HG03025 (cell line): Measurements from ENCODE around the gene HHAT.
"Not testable (repeated sequence)": the region's sequence is repeated elsewhere in the genome, so short reads cannot be mapped to it uniquely, and the experiment has no call there.

Source experiments
- ATAC-seq: cut with Tn5 transposase; IDR thresholded peaks from one replicate; pipeline ENCODE4 v1.9.1; 2021; ENCODE audit warnings: mild to moderate bottlenecking, moderate library complexity; ENCODE audit not compliant: unreplicated experiment, low FRiP score

HHAT gene

DNA sequence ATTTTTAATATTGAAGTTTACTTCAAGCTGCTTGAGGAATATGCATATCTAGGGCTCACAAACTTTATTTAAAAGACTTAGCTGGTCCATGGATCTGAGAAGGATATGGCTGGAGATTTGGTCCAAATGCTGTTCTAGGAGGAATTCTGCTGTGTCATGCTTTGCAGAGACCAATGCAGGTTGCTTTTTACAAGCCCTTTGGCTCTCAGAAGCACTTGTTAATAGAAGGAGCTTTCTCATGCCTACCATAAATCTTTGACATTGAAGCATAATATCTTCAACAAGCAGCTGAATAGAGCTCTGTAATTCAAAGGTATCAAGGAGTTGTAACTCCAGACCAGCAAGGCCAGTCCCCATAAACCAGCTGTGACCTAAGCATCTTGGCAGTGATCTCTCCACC, 299.1 kb downstream of the HHAT start:
- ATAC-seq, result no peak

DNA sequence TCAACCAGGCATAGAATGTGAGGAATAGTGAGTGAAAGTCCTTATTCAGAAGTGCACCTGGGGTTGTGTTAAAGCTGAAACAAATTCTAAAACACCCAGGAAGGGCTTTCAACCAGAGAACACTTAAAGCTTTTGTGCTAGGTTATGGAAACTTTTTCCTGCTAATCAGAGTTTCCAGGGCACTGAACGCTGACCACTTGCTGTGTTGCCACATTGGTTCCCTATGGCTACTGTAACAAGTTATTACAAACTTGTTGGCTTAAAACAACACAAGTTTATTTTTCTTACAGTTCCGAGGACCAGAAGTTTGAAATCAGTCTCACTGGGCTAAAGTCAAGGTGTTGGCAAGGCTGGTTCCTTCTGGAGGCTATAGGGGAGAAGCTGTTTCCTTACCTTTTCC, 300.6 kb downstream of the HHAT start:
- no peak for ATAC-seq

DNA sequence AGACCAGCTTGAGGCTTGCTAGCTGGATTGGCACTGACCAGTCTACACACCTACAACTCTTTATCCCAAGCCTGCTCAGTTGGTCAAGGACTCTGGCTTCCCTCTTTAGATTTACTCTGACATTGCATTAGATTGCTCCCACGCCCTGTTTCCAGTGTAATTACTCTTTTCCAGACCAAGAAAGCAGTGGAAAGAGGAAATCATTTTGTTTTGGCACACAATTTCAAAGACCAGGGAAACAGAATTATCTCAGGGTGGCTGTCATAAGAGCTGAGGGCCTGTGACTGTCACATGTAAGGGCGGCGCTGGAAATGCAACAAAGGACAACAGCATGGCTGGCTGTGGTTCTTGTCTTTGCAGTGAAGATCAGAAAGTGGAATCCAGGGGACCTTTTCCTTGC, 302.7 kb downstream of the HHAT start:
- no peak for ATAC-seq

DNA sequence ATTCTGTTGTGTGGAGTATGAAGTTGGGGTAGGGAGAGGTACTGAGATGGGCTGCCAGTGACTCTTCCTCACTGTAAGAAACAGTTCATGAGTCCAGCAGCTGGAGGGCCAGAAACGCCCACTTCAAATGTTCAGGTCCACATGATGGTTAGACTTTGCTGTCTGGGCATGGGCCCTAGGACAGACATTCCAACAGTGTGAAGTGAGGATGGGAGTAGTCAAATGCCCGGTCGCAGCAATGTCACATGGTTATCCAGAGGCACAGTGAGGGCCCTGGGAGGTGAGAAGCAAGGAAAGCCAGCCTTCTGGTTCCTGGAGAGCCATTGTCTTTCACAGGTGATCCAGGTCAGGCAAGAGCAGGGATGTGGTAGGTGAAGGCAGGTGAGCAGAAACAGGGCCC, 304.4 kb downstream of the HHAT start:
- ATAC-seq, result no peak

DNA sequence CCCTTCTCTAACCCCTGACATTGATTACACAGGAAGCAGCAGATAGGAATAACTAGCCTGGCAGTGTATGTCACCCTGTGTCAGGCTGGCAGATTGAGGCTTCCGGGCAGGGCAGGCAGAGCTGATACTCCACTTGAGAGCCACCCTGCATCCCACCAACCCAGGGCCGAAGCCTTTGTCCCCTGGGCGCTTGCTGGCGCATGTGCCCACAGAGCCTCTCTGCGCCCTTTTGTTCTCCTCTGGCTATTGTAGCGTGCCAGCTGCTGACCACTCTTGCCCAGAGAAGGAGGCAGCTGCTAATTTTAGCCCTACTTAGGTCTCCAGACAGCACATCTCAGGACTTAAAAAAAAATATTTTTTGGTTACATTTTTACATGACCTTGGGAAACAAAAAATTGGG, 304.9 kb downstream of the HHAT start:
- no peak for ATAC-seq

DNA sequence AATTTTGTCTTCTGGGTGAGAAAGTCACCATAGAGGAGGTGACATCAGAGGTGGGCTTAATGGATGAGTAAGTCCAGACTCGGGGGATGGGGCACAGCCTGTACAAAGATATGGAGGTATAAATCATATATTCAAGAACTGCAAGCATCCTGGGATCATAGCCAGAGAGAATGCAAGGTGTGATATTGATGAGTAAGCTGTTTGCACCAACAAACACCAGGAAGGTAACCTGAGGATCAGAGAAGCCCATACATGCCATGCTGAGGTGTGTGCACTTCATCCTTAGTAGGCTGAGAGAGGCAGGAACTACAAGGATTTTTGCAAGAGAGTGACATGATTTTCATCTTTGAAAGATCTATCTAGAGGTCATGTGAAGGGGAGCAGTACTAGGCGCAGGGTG, 306.4 kb downstream of the HHAT start:
- no peak for ATAC-seq

DNA sequence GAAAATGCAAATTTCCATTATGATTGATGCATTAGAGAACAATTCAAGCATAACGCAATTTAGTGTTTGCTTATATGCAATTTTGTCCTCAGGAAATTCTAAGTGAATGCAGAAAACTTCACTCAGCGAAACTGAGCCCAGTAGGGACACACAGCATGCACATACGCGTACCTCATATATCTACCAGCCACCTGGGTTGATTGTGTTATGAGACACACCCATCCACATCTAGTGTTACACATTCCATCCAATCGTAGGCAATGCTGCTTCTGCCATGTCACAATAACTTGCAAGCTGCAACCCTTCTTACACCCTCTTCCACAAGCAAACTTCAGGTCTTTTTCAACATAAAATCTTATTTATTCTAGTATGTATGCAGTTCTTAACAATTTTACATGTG, 312.9 kb downstream of the HHAT start:
- no peak for ATAC-seq

DNA sequence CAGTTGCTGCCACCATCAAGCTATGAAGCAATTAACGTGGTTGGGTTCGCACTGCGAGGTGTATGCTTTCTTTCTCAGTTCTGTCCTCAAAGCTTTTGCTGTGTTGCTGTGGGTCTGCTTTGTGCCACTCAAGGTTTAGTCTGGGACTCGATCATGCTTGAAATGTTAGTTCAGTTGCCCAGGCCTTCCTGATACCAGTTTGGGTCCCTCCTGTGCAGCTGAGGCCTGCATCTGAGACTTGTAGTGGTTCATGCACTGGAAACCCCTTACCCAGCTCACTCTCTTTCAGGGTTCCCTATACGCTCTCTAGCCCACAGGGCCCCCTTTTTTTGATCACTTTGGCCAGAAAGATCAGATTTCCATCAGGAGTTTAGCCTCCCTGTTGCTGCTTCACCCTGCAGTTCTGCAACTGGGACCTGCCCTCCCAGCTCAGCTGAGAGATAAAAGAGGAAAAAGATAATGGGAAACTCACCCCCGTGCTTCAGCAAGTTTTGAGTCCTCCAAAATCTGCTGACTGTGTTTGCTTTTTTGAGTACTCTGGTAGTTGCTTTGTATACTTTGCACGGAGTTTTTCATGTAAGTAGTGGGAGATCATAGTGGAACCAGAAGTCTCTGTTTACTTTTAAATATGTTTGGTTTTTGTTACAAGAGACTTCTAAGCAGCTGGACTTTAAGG, 317.0 kb downstream of the HHAT start:
- ATAC-seq, result no peak

DNA sequence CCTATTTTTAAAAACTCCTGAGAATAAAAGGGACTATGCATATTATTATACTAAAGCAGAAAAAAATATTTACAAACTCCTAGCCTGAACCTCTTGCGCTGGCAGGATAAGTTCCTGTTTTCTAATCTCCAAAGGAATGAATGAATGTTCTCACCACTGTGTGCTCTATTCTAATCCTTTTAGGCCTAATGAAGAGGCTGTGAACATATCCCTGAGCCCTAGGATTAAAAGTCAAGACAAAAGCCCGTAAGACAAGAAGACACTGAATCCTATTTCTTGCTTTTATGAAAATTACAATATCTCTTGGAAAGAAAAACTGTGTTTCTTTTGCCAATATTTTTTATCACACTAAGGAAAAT, 317.5 kb downstream of the HHAT start:
- no peak for ATAC-seq

DNA sequence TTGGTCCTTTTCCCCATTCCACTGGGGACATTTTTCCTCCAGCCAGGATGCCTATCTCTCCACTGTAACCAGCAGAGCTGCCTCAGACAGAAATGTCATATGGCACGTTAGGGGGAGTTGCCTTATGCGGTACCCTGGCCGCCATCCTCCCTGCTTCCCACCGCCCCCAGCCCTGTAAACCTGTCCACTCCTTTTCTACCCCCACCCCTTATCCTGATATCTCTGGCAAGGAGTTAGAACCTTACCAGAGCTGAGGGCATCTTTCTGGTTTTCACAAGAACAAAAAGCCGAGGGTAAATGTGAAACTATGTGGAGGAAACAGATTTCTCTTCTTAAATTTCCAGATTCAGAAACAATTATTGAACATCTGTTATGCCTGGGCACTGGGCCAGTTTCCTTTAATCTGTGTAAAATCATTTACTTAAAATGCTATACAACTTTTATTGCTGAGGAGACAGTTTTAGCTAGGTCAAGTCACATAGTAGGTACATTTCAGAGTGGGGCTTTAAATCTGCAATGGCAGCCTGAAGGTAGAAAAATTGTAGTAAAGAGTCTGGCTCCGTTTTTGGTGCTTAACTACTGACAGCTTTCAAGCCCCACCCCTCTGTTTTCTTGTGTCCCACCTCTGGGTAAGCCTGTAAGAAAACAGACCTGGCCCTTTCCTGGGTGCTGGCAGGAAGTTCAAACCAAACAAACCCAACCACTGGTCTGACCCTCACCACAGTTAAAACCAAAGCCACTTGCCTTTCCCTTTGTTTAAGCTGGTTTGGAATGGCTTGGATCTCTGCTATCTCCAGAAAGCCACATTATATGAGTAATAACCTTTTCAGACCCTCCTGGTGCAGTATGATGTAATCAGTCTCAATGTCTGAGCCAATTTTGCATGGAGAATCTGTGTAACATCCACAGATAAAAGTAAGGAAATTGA, 319.0 kb downstream of the HHAT start:
- ATAC-seq, result no peak

DNA sequence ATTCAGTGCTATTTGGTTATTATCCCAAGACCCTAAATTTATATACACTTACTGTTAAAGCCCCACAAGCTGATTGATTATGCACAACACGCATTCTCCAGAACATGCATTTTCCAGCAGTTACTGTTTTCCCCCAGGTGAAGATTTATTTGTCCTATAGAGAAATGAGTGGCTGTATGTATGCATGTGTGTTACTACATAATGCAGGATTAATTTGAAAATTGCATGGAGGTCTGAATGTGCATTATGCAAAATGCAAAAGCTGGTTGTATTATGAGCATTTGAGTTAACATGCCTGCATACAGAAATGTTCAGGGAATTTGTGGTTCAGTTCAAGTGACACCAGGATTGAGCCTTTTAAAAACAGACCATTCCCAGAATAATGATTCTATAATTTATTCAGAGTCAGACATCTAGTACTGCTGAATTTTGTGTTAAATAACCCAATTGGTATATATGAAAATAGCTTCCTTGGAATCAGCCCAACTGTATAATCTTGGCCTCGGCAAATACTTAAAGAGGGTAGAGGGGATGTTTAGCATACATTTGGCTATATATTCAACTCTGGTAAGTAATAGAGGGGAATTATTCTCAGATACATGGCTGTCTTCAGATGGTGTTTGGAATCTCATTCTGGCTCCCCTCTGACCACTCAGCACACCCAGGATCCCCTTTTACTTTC, 320.0 kb downstream of the HHAT start:
- ATAC-seq, result no peak

DNA sequence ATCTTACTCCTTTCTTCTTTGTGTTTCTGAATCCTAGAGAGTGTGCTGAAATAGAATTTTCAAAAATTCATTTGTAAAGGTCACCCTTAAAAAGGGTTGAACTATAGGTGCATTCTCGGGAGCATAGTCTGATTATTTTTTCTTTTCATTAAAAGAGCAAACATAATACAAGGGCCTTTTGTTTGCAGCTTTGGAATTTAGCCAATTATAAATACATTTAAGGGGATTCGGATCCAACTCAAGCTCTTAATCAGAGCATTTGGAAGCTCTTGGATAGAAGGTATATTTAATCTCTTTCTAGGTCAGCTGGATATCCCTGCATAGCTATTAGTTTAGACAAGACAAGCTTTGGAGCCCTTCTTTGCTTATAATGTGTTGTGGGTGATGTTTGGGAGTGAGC, 321.7 kb downstream of the HHAT start:
- ATAC-seq, result no peak

DNA sequence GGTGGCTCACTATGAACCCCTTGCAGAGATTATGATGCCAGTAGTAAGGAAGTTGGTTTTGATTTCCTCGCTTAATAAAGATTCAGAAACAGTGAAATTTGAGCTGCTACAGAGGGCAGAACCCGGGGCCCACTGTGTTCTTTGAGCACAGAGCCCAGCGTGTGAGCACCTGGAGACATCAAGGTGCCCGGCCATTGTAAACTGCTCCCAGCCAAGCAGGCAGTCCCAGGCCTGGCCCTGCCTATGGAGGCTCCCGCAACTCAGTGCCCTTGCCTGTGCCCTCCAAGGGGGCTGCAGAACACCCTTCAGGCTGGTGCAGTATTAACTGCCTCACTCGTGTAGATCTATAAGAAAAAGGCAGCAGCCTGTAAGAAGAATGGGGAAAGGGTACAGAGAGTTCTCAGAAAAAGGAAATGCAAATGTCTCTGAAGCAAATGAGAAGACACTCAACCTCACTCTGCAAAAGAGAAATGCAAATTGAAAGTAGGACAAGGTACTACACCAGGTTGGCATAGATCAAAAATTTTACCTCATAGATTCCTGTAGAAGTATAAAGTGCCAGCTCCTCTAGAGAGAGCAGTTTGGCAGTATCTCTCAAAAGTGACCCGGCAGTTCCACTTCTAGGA, 323.7 kb downstream of the HHAT start:
- ATAC-seq, result no peak

DNA sequence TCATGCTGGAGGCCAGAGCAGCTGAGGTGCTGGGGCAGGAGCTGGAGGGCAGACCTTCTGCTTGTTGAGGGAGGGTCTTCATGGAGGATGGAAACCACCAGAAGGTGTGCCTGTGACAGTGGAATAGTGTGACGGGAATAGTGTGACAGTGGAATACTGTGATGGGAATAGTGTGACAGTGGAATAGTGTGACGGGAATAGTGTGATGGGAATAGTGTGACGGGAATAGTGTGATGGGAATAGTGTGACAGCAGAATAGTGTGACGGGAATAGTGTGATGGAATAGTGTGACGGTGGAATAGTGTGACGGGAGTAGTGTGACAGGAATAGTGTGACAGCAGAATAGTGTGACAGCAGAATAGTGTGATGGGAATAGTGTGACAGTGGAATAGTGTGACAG, 325.1 kb downstream of the HHAT start:
- ATAC-seq, result no peak

DNA sequence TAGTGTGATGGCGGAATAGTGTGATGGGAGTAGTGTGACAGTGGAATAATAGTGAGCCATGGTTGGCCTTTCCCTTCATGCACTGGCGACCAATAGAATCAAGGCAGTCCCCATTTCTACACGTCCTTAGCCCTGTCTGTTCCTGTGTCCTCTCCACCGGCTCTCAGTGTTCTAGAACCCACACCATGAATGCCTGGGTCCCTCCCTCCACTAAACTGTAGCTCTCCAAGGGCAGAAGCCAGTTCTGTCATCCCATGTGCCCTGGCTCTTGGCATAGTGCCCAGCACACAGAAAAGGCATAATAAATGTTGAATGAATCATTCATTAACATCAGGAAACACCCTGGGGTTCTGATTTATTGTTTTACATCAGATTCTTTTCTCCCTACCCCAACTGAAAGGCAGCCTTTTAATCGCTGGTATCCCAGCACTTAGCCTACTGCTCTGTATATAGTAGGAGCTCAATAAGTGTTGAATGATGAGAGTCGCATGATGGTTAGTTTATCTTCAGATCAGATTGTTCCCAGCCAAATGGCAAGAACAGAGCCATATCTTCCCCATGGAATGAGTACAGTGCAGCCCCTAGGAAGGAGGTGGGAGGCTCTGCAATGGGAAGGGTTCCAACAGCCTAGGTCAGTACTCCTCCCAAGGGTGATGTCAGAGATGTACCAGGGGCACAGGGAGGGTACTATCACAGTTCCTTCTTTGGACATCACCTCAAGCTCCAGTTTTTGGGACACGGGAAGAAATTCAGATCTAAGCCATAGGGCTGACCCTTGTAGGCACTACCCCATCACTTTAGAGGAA, 325.7 kb downstream of the HHAT start:
- no peak for ATAC-seq

DNA sequence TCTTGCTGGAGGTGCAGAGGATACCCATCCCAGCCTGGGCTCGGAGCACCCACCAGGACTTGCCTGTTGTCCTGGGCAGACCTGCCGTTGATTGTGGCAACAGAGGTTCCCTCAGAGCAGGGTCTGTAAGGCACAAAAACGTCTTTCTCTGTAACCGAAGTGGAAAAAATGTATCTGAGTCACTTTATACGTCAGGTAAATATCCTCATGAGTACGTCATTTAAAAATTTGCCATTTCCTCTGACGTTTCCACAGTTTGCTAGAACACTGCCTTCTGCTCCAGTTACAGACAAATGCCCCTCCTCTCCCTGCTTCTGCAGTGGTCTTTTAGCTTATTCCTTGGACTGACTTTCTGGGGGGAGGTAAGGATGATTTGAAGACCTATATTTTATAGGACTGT, 326.8 kb downstream of the HHAT start:
- no peak for ATAC-seq

DNA sequence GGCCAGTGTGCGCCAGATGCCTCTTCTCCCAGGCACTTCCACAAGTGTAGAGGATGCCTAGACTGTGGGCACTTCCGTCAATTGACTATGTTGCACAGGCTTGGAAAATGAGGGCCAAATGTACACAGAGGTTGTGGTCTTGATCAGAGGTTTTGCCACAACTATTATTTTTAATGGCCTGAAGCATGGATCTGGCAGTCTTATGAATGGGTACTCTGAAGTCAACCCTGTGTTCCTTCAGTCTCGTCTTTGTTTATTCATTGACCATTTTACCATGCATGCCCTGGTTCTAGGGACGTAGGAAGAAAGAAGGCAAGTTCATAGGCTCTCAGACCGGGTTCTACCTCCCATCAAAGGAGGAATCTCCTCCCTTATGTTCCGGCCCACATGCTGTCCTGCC, 329.1 kb downstream of the HHAT start:
- no peak for ATAC-seq

DNA sequence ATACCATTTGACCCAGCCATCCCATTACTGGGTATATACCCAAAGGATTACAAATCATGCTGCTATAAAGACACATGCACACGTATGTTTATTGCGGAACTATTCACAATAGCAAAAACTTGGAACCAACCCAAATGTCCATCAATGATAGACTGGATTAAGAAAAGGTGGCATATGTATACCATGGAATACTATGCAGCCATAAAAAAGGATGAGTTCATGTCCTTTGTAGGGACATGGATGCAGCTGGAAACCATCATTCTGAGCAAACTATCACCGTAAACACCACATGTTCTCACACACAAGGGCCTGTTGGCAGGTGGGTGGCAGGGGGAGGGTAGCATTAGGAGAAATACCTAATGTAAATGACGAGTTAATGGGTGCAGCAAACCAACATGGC, 332.8 kb downstream of the HHAT start:
- not testable (repeated sequence) for ATAC-seq

DNA sequence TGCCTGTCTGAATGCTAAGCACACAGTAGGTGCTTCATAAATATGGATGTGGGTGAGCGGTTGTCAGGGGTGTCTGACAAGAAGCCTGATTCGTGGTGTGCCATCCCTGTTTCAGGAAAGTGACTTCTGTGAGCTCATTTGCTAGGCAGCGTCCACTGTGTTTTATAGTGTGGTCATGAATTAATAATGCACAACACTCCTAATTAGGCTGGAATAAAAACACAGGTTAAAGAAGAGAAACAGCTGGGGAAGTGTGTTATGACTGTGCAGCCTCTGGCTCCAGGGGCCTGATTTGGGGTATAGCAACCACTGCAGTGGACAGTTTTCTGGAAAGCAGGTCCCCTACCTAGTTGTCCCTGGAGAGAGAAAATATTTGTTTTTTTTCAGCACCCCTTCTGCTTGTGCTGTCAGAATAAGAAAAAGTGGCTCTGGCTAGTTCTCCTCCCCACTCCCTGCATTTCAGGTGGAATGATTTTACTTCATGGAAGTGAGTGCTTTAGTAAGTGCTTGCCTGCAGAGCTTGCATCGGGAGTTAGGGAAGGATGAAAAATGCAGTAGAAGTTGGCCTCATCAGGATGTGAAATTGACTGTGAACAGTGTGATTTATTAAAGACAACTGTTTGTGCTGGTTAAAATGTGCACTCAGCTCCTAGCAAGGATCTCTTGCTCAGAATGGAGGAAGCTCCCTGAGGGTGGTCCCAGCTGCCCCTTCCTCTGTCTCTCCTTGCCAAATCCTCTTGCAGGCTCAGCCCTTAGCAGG, 333.8 kb downstream of the HHAT start:
- ATAC-seq, result no peak
